ENCODE data around the gene CPLX4. TPM values are rescaled to one million over a fixed set of nuclear protein-coding genes. Genes with fewer than 3 reads are reported as not detected.

Gene CPLX4
- total and polyA plus RNA-seq, 2 of the 8 experiments (the other 6 are each of a cell fraction or from before 2014, with no cell fraction given): not detected

- TF ChIP-seq CEBPB (IDR thresholded peaks at IDR 0.05; ENCODE audit: low read depth, low read length): no peak
- no peak for TF ChIP-seq ZNF274 (IDR thresholded peaks at IDR 0.05; ENCODE audit: borderline replicate concordance, extremely low read depth, low read length)
- no peak for TF ChIP-seq HDAC2 (IDR thresholded peaks at IDR 0.05; ENCODE audit: borderline replicate concordance in 1 of 2, low read depth in 2 of 2, low read length in 2 of 2)
- TF ChIP-seq ASH2L (IDR thresholded peaks at IDR 0.05; ENCODE audit: low read length): no peak
- TF ChIP-seq YY1 (IDR thresholded peaks at IDR 0.05; ENCODE audit: low read depth, low read length): no peak
Measured at GRCh38 chr18:59324623-59324971, 6.1 kb upstream of the CPLX4 start (continued).

All from H1 (cell line).